Ovary (tissue), 10 donors: ENCODE measurements around the gene COA7. TPM values are rescaled to one million over a fixed set of nuclear protein-coding genes. Genes with fewer than 3 reads are reported as not detected.

ENCODE experiments used
- DNase-seq, 5 donors: peaks; one replicate each; pipeline ENCODE4 v3.0.0-alpha.2; 2019 to 2020
- H3K27ac ChIP-seq, 2 donors: fragments of 200-600 bp; one replicate each; pipeline versions ENCODE4 v1.5.1 to v1.8.0; 2019 to 2022
- H3K27me3 ChIP-seq: fragments of 200-600 bp; one replicate; pipeline ENCODE4 v1.8.0; 2022
- H3K36me3 ChIP-seq: fragments of 200-600 bp; sonication (generic); one replicate; pipeline ENCODE4 v1.5.1; 2019
- H3K4me1 ChIP-seq: one replicate; pipeline ENCODE4 v1.8.1; 2013; ENCODE audit warnings: mild to moderate bottlenecking, moderate library complexity; ENCODE audit not compliant: insufficient read depth
- H3K4me3 ChIP-seq: fragments of 200-600 bp; sonication (generic); one replicate; pipeline ENCODE4 v1.5.1; 2017
- H3K9me3 ChIP-seq, 2 donors: fragments of 200-600 bp in 1 of 2; sonication (generic) in 1 of 2; one replicate each; pipeline versions ENCODE4 v1.5.1 to v1.8.1; 2013 to 2019; ENCODE audit warnings: mild to moderate bottlenecking in 1 of 2, moderate library complexity in 1 of 2
- EP300 ChIP-seq: sonication (generic); formaldehyde crosslinking; IDR thresholded peaks from one replicate; pipeline ENCODE4 v1.6.1; 2017; ENCODE audit warnings: antibody characterized with exemption
- POLR2A ChIP-seq: fragments of 450-650 bp; IDR thresholded peaks from one replicate; pipeline ENCODE4 v1.6.1; 2017; ENCODE audit warnings: antibody characterized with exemption, mild to moderate bottlenecking, moderate library complexity
- WGBS, 3 donors: extraction: QIAGEN DNeasy Blood & Tissue Kit in 1 of 3; methylation state at CpG; one replicate each; pipeline versions ENCODE4 v1.1.5 to v1.1.7; 2013 to 2017; 5-methylcytosine and 5-hydroxymethylcytosine counted together
- intact Hi-C, 4 donors: fragments of 100-400 bp; cut with DNase I; formaldehyde crosslinking; loops; one replicate each; pipeline versions ENCODE4 v1.11.0 to v1.15.1; 2022 to 2023
- long read RNA-seq, 3 donors: library from polyadenylated mRNA in 2 of 3; unstranded in 2 of 3; transcript quantifications; one replicate each; pipeline ENCODE4 v2.0.0 and lab custom pipeline, GENCODE V29; 2021 to 2026
- polyA plus RNA-seq, 2 donors: library from polyadenylated mRNA; stranded (reverse); fragments of 200-250 nt in 1 of 2; fragments of 350-450 nt in 1 of 2; fragmentation: Illumina TruSeq in 1 of 2; extraction: RNeasy Lipid Tissue Mini Kit (QIAGEN cat#74804) in 1 of 2; gene quantifications; one replicate each; pipeline ENCODE4 v1.2.3, GENCODE V29; 2013 to 2014
- total RNA-seq, 7 donors: library from RNA; depleted of rRNA in 2 of 7; stranded (reverse); fragments of >200 nt in 2 of 7; fragmentation: NEBNext Ultra II Directional in 3 of 7; extraction: Animal tissue kit (Norgen Biotek cat#: 25700) in 3 of 7; gene quantifications; one replicate each; pipeline versions ENCODE4 v1.1.0 to v1.2.4, GENCODE V29; 2016 to 2023
- TF ChIP-seq, protein P1 (sequence below), 3 donors: fragments of 450-650 bp in 2 of 3; fragments of 200-600 bp in 1 of 3; IDR thresholded peaks; one replicate each; pipeline versions ENCODE4 v1.5.1 to v1.8.0; 2016 to 2022; ENCODE audit warnings: antibody characterized with exemption in 3 of 3, mild to moderate bottlenecking in 1 of 3
- donor health status: DM: no; HTN: no; CAD: no; lungs with moderate emphysema.
- donor health status: DM: no; HTN: no; CAD: no.
- donor health status: Bipolar disorder and iron deficiency.
- donor health status: DM: yes; HTN: yes; CAD: no.
- donor health status: DM: no; HTN: no; CAD: no.
- donor health status: DM: yes; HTN: yes; CAD: no.

The COA7 gene
- total RNA-seq: 10 to 100 TPM in 5 of 7 donors, 1 to 10 TPM in 2; 3.5 to 27.2 (median 18.6) TPM
- 10 to 100 TPM in 1 of 2 donors, 1 to 10 TPM in 1; 4.3 to 12.3 TPM for polyA plus RNA-seq
- long read RNA-seq, donor 1, full-length matches to known transcripts: 116 of 121 reads
- long read RNA-seq, donor 1, partial matches to known transcripts: 2 of 121 reads
- long read RNA-seq, donor 1, other reads (novel, unspliced or antisense): 3 of 121 reads
- long read RNA-seq, donor 2, full-length matches to known transcripts: 14 of 23 reads
- long read RNA-seq, donor 2, partial matches to known transcripts: 9 of 23 reads
- long read RNA-seq, donor 2, other reads (novel, unspliced or antisense): 0 of 23 reads
- long read RNA-seq, donor 3, full-length matches to known transcripts: 6 of 6 reads
- long read RNA-seq, donor 3, partial matches to known transcripts: 0 of 6 reads
- long read RNA-seq, donor 3, other reads (novel, unspliced or antisense): 0 of 6 reads

DNA sequence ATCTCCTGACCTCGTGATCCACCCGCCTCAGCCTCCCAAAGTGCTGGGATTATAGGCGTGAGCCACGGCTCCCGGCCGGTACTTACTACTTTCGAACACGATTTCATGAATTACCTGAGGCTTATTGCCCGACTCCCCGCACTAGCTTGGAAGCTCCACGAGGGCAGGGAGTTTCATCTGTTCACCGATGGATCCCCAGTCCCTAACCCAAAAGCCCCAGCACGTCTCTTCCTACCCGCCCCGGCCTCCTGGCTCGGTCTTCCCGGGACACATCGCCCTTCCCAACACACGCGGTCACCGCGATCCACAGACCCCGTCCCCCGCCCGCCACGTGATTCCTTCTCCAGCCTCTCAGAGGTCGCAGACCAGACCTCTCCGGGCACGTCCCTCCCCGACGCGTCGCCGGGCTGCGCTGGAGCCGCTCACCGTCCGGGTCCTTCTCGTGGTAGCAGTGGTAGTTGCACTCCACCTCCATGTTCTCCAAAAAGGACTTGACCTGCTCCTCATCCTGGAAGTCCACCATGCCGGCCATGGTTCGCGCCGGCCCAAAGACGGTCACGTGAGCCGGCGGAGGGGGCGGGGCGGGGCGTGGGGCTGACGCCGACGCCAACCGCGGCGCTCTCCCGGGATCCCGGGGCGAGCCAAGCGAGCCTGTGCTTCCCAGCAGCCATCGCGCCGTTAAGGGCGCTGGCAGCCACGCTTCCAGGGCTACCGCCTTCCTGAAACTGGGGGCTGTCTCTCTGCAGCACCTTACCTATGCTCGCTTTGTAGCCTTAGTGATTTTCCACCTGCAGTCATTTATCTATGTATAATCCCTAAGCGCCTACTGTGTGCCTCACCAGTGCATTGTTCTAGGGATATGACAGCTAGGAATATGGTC is at the start of gene COA7:
Gene COA7, minus strand, starts transcription at position 553 of the 880 bp plus-strand sequence. Its CDS starts 21 bp downstream, at position 532.
- Histone ChIP-seq H3K4me3 (peak within 1 kb of the TSS; percentile 82), H3K27me3 (no peaks in the 10 kb centered on the region), H3K27ac (peak within 1 kb of the TSS; percentile 61 to 78), H3K4me1 (peaks cover 1% of the 10 kb centered on the region), H3K9me3 (no peaks in the 10 kb centered on the region), H3K36me3 (no peaks in the 10 kb centered on the region)
- intact Hi-C loops: loop anchor here in 1 of 4 donors (10.0 kb wide), 1 partner anchor 487 kb away; no protein-coding TSS in a partner anchor
- peak; percentile 87 to 93 (median 89) for DNase-seq
- WGBS, 3 donors: 1 to 4% (median 1%) methylated on average over 44 to 68 of the region's 68 CpGs
- TF ChIP-seq, protein P1, sequence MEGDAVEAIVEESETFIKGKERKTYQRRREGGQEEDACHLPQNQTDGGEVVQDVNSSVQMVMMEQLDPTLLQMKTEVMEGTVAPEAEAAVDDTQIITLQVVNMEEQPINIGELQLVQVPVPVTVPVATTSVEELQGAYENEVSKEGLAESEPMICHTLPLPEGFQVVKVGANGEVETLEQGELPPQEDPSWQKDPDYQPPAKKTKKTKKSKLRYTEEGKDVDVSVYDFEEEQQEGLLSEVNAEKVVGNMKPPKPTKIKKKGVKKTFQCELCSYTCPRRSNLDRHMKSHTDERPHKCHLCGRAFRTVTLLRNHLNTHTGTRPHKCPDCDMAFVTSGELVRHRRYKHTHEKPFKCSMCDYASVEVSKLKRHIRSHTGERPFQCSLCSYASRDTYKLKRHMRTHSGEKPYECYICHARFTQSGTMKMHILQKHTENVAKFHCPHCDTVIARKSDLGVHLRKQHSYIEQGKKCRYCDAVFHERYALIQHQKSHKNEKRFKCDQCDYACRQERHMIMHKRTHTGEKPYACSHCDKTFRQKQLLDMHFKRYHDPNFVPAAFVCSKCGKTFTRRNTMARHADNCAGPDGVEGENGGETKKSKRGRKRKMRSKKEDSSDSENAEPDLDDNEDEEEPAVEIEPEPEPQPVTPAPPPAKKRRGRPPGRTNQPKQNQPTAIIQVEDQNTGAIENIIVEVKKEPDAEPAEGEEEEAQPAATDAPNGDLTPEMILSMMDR (IDR thresholded peaks at IDR 0.05): no peak
- TF ChIP-seq EP300: no peak
- TF ChIP-seq POLR2A: peak; percentile 50

DNA sequence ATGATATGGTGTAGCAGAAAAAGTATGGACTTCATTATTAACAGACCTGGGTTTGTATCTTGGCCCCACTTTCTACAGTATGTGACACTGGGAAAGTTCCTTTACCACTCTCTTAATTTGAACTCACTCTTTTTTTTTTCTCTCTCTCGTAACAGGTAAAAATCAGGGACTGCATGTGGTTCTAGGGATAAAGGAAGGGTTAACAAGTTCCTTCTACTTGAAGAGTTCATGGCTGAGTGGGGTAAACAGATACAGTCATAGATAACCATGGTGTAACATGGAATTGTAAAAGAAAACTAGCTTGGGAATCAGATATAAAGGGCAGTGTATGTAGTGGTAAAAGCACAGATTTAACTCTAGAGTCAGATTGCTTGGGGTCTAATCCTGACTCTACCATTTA is 49.3 kb upstream of the COA7 start:
- no peaks in the 10 kb centered on the region for H3K27me3 ChIP-seq
- TF ChIP-seq EP300 (no peak), POLR2A (no peak)
- TF ChIP-seq, protein P1 (IDR thresholded peaks at IDR 0.05): no peak
- intact Hi-C loops: no loop called here

DNA sequence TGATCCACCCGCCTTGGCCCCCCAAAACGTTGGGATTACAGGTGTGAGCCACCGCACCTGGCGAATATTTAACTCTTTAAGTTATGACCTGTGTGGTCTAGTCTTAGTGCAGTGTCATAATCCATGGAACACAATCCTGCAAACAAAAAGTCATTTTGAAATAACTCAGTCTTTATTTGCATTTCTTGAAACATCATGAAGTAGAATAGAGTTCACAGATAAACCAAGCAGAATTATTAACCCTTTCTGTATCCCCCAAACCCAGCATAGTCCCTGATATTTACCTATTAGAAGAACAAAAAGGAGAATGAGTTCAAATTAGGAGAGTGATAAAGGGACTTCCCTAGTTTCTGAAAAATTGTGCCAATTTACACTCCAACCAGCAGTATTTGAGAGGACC is 48.0 kb upstream of the COA7 start:
- Histone ChIP-seq H3K36me3 (no peaks in the 10 kb centered on the region), H3K4me3 (no peak overlapping the region), H3K27ac (no peak overlapping the region), H3K27me3 (no peaks in the 10 kb centered on the region), H3K9me3 (no peaks in the 10 kb centered on the region), H3K4me1 (peaks cover 8% of the 10 kb centered on the region)
- WGBS, 3 donors: 40 to 75% (median 59%) methylated on average over 4 of the region's 4 CpGs
- intact Hi-C loops: no loop called here
- no peak for DNase-seq
- TF ChIP-seq, protein P1 (IDR thresholded peaks at IDR 0.05): no peak
- TF ChIP-seq POLR2A (no peak), EP300 (no peak)

More for the DNA sequence above, 49.3 kb upstream of the COA7 start:
- H3K9me3 ChIP-seq: no peaks in the 10 kb centered on the region
- DNase-seq: no peak
- no peaks in the 10 kb centered on the region for H3K36me3 ChIP-seq
- no peak overlapping the region for H3K4me3 ChIP-seq
- 94 to 100% (median 98%) methylated on average over 1 of the region's 1 CpG for whole genome bisulfite sequencing, 3 donors
- peaks cover 10% of the 10 kb centered on the region for H3K4me1 ChIP-seq
- no peak overlapping the region for H3K27ac ChIP-seq

DNA sequence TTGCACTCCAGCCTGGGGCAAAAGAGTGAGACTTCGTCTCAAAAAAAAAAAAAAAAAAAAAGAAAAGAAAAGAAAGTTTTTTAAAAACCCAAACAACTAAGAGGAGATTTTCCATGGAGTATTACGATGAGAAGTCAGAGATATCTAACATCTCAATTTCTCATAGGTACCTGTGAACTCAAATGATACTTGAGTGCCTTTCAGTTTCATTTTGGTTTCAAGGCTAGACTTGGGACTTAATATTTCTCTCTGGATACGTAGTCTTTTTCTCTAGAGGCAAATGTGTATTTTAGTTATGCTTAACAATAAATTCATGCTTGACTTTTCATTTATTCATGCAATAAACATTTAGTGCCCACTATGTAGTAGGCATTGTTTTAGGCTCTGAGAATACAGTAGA is 43.1 kb upstream of the COA7 start:
- TF ChIP-seq, protein P1 (IDR thresholded peaks at IDR 0.05): no peak
- TF ChIP-seq POLR2A (no peak), EP300 (no peak)
- Histone ChIP-seq H3K4me3 (no peak overlapping the region), H3K27ac (no peak overlapping the region), H3K4me1 (peaks cover 7% of the 10 kb centered on the region), H3K9me3 (no peaks in the 10 kb centered on the region), H3K27me3 (no peaks in the 10 kb centered on the region), H3K36me3 (no peaks in the 10 kb centered on the region)
- intact Hi-C loops: no loop called here
- WGBS, 3 donors: 83 to 96% (median 85%) methylated on average over 3 of the region's 3 CpGs
- no peak for DNase-seq
